Endometrial microvascular endothelial cells (primary cell): Measurements from ENCODE around the gene MAGI2. TPM values are rescaled to one million over a fixed set of nuclear protein-coding genes. Genes with fewer than 3 reads are reported as not detected.

Source experiments
- in situ Hi-C: cut with HindIII; loops from 2 replicates; pipeline ENCODE4 v1.10.0; 2017; ENCODE audit warnings: low sequenced_read_pairs, low pct_unique_long_range_greater_than_20kb; ENCODE audit errors: inconsistent ontology term
- total RNA-seq: library from RNA; depleted of rRNA; stranded (reverse); fragments of >200 nt; gene quantifications from one replicate; pipeline ENCODE4 v1.2.3, GENCODE V29; 2015; ENCODE audit errors: inconsistent ontology term

MAGI2 gene
- total RNA-seq, 1 donor from 2014 or later = 0.46 TPM

GRCh38 chr7:78234634-78235033, 1218.8 kb downstream of the MAGI2 start:
- in situ Hi-C loops = no loop called here

- in situ Hi-C loops = no loop called here
Observed at GRCh38 chr7:78232806-78233205, 1220.7 kb downstream of the MAGI2 start.

DNA sequence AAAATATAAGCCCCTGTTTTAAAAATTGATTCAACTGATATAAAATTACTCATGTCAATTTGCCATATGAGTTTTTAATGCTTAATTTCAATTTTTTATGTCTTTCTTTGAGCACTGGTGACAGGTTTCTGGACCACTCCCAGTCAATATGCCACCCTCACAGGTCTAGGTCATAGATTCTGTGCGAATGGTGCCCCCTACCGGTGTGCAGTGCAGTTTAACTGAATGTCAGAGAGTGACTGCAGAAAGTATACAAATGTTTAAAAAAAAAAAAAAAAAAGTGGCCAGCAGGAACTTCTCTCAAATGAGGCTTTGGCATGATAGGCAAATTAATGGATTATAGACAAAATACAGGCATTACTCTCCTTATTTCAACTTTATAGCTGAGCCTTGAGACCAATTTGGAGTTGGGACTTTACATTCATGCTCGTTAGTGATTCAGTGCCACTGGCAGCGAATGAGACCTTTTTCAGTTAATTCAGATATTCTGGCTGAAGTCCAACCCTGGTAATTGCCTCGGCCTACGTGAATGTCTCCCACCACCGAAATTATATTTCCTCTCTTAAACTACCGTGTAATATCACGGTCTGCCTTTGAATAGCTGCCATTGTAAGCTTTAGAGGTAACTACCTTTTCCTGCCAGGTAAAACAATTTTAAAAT, 1227.3 kb downstream of the MAGI2 start:
- in situ Hi-C loops = no loop called here

DNA sequence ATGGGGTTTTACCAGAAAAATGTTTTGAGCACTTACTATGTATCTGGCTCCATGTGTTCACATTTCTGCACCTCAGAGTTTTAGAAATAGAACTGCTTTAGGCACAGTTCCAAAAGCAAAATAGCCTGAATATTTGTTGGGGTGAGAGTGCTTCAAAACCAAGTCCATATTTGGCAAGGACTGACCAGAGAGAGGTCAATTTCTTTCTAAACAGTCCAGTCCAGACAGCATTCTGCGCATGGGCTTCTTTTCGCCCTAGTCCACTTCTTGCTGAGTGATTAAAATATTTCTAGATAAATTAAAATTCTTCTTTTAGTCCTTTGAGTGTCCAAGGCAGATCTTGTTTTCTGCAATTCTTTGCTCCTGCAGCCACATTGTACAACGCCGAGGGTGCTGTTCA, 1227.9 kb downstream of the MAGI2 start:
- in situ Hi-C loops = no loop called here

DNA sequence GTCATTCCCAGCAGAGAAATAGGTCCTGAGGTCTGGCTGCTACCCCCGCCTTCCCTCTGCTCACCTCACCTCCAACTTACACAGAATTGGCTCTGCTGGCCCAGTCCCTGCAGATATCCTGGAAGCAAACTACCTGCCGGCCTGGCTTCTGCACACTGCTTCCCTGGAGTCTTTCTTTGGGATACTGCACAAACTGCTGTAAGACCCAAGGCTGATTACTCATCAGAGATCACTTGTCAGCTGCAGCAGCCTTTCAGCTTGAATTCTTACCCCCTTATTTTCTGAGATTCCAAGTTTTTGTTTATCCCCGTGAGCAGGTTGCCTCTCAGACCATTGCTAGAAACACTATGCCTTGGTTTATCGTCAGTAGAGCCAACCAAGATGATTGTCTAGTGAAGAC, 1228.5 kb downstream of the MAGI2 start:
- in situ Hi-C loops = no loop called here

DNA sequence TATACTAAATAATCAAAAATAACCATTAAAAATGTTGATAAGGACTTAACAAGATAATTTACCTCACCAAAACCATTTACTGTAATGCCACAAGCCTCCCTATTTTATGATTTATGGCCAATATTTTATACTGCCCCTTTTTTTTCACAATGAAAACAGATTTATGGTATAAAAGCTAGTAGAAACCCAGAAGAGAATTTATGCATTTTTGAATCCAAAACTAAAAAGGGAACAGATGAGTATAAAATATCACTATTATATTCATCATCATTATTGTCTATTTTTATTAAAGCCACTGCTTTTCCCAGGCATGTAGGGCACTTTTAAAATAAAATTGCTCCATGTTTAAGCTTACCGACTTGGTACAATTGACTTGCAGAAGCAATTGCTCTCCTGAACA, 1229.9 kb downstream of the MAGI2 start:
- in situ Hi-C loops = no loop called here

GRCh38 chr7:78222001-78222751, 1231.3 kb downstream of the MAGI2 start:
- in situ Hi-C loops = no loop called here

- in situ Hi-C loops = no loop called here
Observed at GRCh38 chr7:78220754-78221153, 1232.7 kb downstream of the MAGI2 start.

GRCh38 chr7:78218876-78219275, 1234.6 kb downstream of the MAGI2 start:
- in situ Hi-C loops = no loop called here

GRCh38 chr7:78218051-78218450, 1235.4 kb downstream of the MAGI2 start:
- in situ Hi-C loops = no loop called here

- in situ Hi-C loops = no loop called here
Observed at GRCh38 chr7:78215199-78215598, 1238.3 kb downstream of the MAGI2 start.

GRCh38 chr7:78213402-78213801, 1240.1 kb downstream of the MAGI2 start:
- in situ Hi-C loops = no loop called here

GRCh38 chr7:78212476-78213060, 1240.9 kb downstream of the MAGI2 start:
- in situ Hi-C loops = no loop called here

DNA sequence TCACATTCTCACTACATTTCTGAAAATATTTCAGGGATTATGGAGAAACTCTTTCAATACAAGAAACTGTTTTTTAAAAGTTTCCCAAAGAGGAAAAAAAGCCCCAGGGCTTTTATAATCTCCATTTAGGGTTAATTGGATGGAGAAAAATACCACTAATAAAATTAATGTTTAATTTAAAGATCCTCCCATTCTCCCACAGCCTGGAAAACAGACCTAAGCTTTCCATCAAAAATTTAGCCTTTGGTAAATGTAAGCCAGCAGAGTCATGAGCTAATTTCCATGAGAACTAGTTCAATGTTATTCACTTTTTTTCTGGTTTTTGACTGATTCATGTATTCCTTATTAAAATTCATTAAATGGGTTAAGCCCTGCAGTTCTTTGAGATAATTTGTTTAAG, 1246.2 kb downstream of the MAGI2 start:
- in situ Hi-C loops = no loop called here

DNA sequence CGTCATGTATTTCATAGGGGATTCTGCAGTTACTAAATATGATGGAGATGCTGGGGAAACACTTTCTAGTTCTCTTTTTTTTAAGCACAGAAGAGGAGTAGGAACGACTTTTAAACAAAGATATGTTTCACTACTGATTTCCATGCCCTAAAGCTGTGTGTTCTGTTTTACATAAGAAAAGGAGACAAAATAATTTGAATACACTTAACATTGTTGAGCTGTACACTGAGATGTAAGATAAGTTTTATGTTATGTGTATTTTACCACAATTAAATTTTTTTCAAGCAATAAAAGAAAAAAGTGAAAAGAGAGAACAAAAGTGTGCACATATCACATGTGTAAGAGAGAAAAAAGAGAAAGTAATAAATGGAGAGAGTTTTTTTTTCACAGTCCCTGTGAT, 1246.7 kb downstream of the MAGI2 start:
- in situ Hi-C loops = no loop called here

DNA sequence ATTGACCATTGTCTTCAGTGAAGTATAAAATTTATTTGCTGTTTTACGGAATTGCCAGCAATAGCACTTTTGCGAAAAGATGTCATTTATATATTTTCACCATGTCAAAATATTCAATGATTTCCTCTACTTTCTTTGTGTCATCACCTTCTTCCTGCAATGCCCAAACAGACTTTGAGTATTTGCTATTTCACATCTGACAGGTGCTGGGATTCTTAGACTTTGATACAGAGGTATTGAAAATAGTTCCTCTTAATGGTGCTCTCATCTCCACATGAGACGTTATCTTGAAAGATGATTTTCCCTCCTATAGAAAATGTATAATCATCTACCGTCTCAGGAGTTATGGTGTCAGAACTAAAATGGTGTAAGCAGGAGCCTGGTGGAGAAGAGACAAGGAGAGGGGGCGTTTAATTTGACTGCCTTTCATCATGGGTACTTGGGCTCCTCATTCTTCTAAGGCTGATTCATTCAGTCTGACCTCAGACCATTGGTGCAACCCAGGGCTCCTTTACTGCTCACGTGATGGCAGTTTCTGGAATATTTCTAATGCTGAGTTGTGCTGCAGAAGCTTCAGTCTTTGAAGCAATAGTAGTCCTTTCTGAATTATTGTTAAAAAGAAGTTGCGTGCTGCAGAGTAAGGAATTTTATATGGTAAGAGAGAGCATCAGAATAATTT, 1250.3 kb downstream of the MAGI2 start:
- in situ Hi-C loops = no loop called here

- in situ Hi-C loops = no loop called here
Observed at GRCh38 chr7:78198756-78199155, 1254.7 kb downstream of the MAGI2 start.

GRCh38 chr7:78197447-78197846, 1256.0 kb downstream of the MAGI2 start:
- in situ Hi-C loops = no loop called here

GRCh38 chr7:78195281-78195680, 1258.2 kb downstream of the MAGI2 start:
- in situ Hi-C loops = no loop called here

GRCh38 chr7:78194611-78195010, 1258.9 kb downstream of the MAGI2 start:
- in situ Hi-C loops = no loop called here
